Hepatocyte (in vitro differentiated cells): Measurements from ENCODE around the gene RRM1. TPM values are rescaled to one million over a fixed set of nuclear protein-coding genes. Genes with fewer than 3 reads are reported as not detected.
A peak's percentile ranks its signal among the peaks of the same experiment; 100 is the strongest.

Experiments
- DNase-seq: peaks from one replicate; pipeline ENCODE4 v3.0.0-alpha.2; 2016; ENCODE audit warnings: low spot score
- H2AFZ ChIP-seq: fragments of 200-600 bp; sonication (generic); 2 replicates; pipeline ENCODE4 v1.6.0; 2016; ENCODE audit warnings: antibody characterized with exemption, mild to moderate bottlenecking
- H3K27ac ChIP-seq: fragments of 200-600 bp; sonication (generic); 2 replicates; pipeline ENCODE4 v1.5.1; 2016; ENCODE audit warnings: mild to moderate bottlenecking
- H3K27me3 ChIP-seq: fragments of 200-600 bp; sonication (generic); 2 replicates; pipeline ENCODE4 v1.6.1; 2016
- H3K36me3 ChIP-seq: fragments of 200-600 bp; sonication (generic); replicated peaks from 2 replicates; pipeline ENCODE4 v1.5.1; 2016; ENCODE audit warnings: low read depth; ENCODE audit not compliant: insufficient read depth
- H3K4me1 ChIP-seq: fragments of 200-600 bp; sonication (generic); 2 replicates; pipeline ENCODE4 v1.5.1; 2016; ENCODE audit warnings: mild to moderate bottlenecking, moderate library complexity; ENCODE audit not compliant: insufficient read depth
- H3K4me2 ChIP-seq: fragments of 200-600 bp; sonication (generic); 2 replicates; pipeline ENCODE4 v1.6.0; 2016
- H3K4me3 ChIP-seq: fragments of 200-600 bp; sonication (generic); 2 replicates; pipeline ENCODE4 v1.5.1; 2016; ENCODE audit warnings: mild to moderate bottlenecking
- H3K79me2 ChIP-seq: fragments of 200-600 bp; sonication (generic); 2 replicates; pipeline ENCODE4 v1.6.0; 2017; ENCODE audit warnings: mild to moderate bottlenecking
- H3K9me2 ChIP-seq: fragments of 200-600 bp; sonication (generic); replicated peaks from 2 replicates; pipeline ENCODE4 v1.6.0; 2017; ENCODE audit warnings: mild to moderate bottlenecking; ENCODE audit not compliant: insufficient read depth
- H3K9me3 ChIP-seq: fragments of 200-600 bp; sonication (generic); 2 replicates; pipeline ENCODE4 v1.5.1; 2016; ENCODE audit warnings: low read depth, mild to moderate bottlenecking
- H4K20me1 ChIP-seq: fragments of 200-600 bp; sonication (generic); 2 replicates; pipeline ENCODE4 v1.6.0; 2016; ENCODE audit warnings: mild to moderate bottlenecking; ENCODE audit not compliant: insufficient read depth, poor library complexity, severe bottlenecking
- EZH2 ChIP-seq: fragments of 200-600 bp; sonication (generic); IDR thresholded peaks from 2 replicates; pipeline ENCODE4 v1.6.1; 2016; ENCODE audit warnings: antibody characterized with exemption, mild to moderate bottlenecking, borderline replicate concordance
- EZH2phosphoT487 ChIP-seq: fragments of 200-600 bp; sonication (generic); IDR thresholded peaks from one replicate; pipeline ENCODE4 v1.6.1; 2018; ENCODE audit warnings: antibody characterized with exemption, mild to moderate bottlenecking, low read depth, moderate library complexity; ENCODE audit not compliant: unreplicated experiment, severe bottlenecking
- WGBS: methylation state at CpG from one replicate; pipeline ENCODE4 v1.1.6; 2016; ENCODE audit warnings: low lambda C conversion rate; ENCODE audit errors: missing lambda C conversion rate; 5-methylcytosine and 5-hydroxymethylcytosine counted together
- polyA plus RNA-seq: library from polyadenylated mRNA; unstranded; fragments of >200 nt; fragmentation: Nextera tagmentation; extraction: Ambion mirVana; gene quantifications from 2 replicates; pipeline ENCODE4 v1.2.1, GENCODE V29; 2016
- total RNA-seq: library from RNA; depleted of rRNA; stranded (reverse); fragments of >200 nt; gene quantifications from 2 replicates; pipeline ENCODE4 v1.2.3, GENCODE V29; 2014
- TF ChIP-seq, protein P1 (sequence below): fragments of 200-600 bp; sonication (generic); IDR thresholded peaks from 2 replicates; pipeline ENCODE4 v1.5.1; 2016; ENCODE audit warnings: antibody characterized with exemption, mild to moderate bottlenecking; ENCODE audit not compliant: poor library complexity

RRM1 gene
- total and polyA plus RNA-seq, 2 experiments from 2014 or later: 25.9 to 34.5 TPM

DNA sequence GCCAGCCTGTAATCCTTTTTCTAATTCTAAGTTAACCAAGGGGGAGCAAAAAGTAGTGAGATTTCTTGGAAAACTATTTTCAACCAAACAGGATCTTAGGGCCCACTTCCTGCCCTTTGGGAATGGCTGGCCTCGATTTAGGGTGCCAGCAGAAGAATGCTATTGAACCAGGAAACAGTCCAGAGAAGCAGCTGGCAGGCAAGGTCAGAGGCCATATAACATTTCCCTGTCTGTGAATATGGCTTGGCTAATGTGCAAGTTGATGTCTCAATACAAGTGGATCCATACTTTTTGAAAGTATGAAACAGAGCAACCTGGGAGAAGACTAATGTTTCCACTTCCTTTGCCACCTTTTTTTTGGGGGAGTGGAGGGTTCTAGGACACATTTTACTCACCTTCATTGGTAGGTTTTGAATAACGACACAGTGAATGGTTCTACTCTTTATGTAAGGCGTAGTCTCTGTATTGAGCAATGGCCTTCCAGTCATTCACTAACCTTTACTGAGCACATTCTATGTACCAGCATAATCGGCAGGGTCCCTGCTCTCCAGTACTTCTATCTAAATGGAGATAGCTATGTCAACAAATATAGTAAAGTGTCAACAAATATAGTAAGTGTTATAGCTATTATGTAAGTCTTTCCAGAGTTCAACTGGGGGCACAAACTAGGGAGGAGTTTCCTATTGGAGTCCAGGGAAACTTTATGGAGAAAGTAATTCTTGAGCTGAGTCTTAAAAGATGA is 34.2 kb upstream of the RRM1 start:
- Histone ChIP-seq H3K9me3 (no peaks in the 10 kb centered on the region), H3K27ac (no peak overlapping the region), H3K4me3 (no peak overlapping the region), H3K79me2 (no peaks in the 10 kb centered on the region), H3K27me3 (no peaks in the 10 kb centered on the region), H3K9me2 (no peaks in the 10 kb centered on the region), H4K20me1 (no peaks in the 10 kb centered on the region), H3K4me2 (no peak overlapping the region), H3K4me1 (peaks cover 15% of the 10 kb centered on the region), H3K36me3 (no peaks in the 10 kb centered on the region), H2AFZ (no peak overlapping the region)
- 86% methylated on average over 4 of the region's 4 CpGs for WGBS
- DNase-seq: peak; percentile 48
- no peak for TF ChIP-seq EZH2
- no peak for TF ChIP-seq EZH2phosphoT487
- TF ChIP-seq, protein P1, sequence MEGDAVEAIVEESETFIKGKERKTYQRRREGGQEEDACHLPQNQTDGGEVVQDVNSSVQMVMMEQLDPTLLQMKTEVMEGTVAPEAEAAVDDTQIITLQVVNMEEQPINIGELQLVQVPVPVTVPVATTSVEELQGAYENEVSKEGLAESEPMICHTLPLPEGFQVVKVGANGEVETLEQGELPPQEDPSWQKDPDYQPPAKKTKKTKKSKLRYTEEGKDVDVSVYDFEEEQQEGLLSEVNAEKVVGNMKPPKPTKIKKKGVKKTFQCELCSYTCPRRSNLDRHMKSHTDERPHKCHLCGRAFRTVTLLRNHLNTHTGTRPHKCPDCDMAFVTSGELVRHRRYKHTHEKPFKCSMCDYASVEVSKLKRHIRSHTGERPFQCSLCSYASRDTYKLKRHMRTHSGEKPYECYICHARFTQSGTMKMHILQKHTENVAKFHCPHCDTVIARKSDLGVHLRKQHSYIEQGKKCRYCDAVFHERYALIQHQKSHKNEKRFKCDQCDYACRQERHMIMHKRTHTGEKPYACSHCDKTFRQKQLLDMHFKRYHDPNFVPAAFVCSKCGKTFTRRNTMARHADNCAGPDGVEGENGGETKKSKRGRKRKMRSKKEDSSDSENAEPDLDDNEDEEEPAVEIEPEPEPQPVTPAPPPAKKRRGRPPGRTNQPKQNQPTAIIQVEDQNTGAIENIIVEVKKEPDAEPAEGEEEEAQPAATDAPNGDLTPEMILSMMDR: no peak

DNA sequence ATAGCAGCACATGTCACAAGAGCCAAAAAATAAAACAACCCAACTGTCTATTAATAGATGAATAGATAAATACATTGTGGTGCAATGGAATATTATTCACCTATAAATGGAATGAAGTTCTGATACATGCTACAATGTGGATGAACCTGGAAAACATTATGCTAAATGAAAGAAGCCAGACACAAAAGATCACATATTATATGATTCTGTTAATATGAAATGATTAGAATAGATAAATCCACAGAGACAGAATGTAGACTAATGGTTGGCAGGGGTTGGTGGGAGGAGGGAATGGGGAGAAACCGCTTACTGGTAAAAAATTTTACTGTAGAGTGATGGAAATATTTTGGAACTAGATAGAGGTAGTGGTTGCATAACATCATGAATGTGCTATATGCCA is 32.9 kb upstream of the RRM1 start:
- DNase-seq: no peak
- H3K9me2 ChIP-seq: no peaks in the 10 kb centered on the region
- WGBS: 93% methylated on average over 1 of the region's 1 CpG
- H3K4me3 ChIP-seq: no peak overlapping the region
- H3K79me2 ChIP-seq: no peaks in the 10 kb centered on the region
- no peaks in the 10 kb centered on the region for H3K27me3 ChIP-seq
- TF ChIP-seq, protein P1: no peak
- TF ChIP-seq EZH2phosphoT487: no peak
- TF ChIP-seq EZH2: no peak
- no peaks in the 10 kb centered on the region for H3K9me3 ChIP-seq
- no peak overlapping the region for H3K4me2 ChIP-seq
- no peak overlapping the region for H3K27ac ChIP-seq
- peaks cover 15% of the 10 kb centered on the region for H3K4me1 ChIP-seq
- H3K36me3 ChIP-seq: no peaks in the 10 kb centered on the region
- H4K20me1 ChIP-seq: no peaks in the 10 kb centered on the region
- H2AFZ ChIP-seq: no peak overlapping the region

DNA sequence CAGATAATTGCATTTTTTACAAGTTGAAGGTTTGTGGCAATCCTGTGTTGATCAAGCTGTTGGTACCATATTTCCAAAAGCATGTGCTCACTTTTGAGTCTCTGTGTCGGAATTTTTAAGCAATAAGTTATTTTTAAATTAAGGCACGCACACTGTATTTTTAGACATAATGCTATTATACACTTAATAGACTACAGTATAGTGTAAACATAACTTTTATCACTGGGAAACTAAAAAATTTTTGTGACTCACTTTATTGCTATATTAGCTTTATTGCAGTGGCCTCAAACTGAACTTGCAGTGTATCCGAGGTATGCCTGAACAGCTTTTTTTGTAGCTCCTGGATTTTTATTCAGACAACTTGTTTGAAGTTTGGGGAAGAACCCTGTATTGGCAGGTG is 31.3 kb upstream of the RRM1 start:
- Histone ChIP-seq H3K79me2 (no peaks in the 10 kb centered on the region), H3K4me3 (no peak overlapping the region), H3K9me3 (no peaks in the 10 kb centered on the region), H4K20me1 (no peaks in the 10 kb centered on the region), H3K4me2 (no peak overlapping the region), H3K36me3 (no peaks in the 10 kb centered on the region), H3K27me3 (no peaks in the 10 kb centered on the region), H3K27ac (no peak overlapping the region), H2AFZ (no peak overlapping the region), H3K9me2 (no peaks in the 10 kb centered on the region), H3K4me1 (peaks cover 10% of the 10 kb centered on the region)
- WGBS: 71% methylated on average over 3 of the region's 3 CpGs
- TF ChIP-seq EZH2phosphoT487 (no peak), EZH2 (no peak)
- TF ChIP-seq, protein P1: no peak
- DNase-seq: no peak
